A673 (cell line): Measurements from ENCODE around the gene VMAC.

Experiments used
- EZH2 ChIP-seq: fragments of 200-600 bp; sonication (generic); IDR thresholded peaks from 2 replicates; pipeline ENCODE4 v1.6.1; 2017; ENCODE audit warnings: borderline replicate concordance, low read depth, mild to moderate bottlenecking, mixed read lengths, antibody characterized with exemption, low read length; ENCODE audit not compliant: poor library complexity, severe bottlenecking
- TF ChIP-seq, protein P1 (sequence below): fragments of 300-800, 200-600 bp; sonication (generic); conservative IDR thresholded peaks from 2 replicates; pipeline ENCODE4 v1.5.1; 2017; ENCODE audit warnings: low read depth, mild to moderate bottlenecking, antibody characterized with exemption, low read length, moderate library complexity, mixed read lengths

DNA sequence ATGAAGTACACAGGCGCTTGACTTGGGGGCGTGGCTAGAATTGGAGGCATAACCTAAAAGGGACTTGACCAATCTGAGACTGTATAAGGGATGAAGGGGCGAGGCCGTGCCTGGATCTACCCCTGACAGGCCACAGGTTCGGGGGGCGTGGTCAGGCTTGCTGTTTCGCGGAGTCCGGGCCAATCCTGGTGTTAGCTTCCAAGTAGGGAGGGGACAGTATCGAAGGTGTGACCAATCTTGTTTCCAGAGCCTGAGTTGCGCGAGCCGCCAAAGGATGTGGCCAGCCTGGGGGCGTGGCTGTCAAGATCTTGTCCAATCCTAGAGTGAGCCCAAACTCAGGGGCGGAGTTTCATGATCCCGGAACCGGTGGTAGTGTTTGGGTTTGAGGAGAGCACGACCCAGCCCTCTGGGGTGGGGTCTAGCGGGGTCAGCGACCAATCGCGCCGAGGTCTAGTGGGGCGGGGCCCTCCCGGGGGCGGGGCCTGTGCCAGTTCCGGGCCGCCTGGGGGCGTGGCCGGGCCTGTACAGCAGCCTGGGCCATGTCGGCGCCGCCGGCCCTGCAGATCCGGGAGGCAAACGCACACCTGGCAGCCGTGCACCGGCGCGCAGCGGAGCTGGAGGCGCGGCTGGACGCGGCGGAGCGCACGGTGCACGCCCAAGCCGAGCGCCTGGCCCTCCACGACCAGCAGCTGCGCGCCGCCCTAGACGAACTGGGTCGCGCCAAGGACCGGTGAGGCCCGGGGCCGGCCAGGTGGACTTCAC, at the start of gene VMAC:
- TF ChIP-seq, protein P1, sequence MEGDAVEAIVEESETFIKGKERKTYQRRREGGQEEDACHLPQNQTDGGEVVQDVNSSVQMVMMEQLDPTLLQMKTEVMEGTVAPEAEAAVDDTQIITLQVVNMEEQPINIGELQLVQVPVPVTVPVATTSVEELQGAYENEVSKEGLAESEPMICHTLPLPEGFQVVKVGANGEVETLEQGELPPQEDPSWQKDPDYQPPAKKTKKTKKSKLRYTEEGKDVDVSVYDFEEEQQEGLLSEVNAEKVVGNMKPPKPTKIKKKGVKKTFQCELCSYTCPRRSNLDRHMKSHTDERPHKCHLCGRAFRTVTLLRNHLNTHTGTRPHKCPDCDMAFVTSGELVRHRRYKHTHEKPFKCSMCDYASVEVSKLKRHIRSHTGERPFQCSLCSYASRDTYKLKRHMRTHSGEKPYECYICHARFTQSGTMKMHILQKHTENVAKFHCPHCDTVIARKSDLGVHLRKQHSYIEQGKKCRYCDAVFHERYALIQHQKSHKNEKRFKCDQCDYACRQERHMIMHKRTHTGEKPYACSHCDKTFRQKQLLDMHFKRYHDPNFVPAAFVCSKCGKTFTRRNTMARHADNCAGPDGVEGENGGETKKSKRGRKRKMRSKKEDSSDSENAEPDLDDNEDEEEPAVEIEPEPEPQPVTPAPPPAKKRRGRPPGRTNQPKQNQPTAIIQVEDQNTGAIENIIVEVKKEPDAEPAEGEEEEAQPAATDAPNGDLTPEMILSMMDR = no peak
- no peak for TF ChIP-seq EZH2
